Measurements from ENCODE around the gene UVRAG. TPM values are rescaled to one million over a fixed set of nuclear protein-coding genes. Genes with fewer than 3 reads are reported as not detected.
A peak's percentile ranks its signal among the peaks of the same experiment; 100 is the strongest.

The UVRAG gene
- total and polyA plus RNA-seq, 2 of the 4 experiments (the other 2 are of a cell fraction) = 5.6 to 10.9 TPM

GRCh38 chr11:76190376-76190775 is 375.4 kb downstream of the UVRAG start:
- Histone ChIP-seq H3K14ac (replicated peaks; ENCODE audit: low read depth, low read length) (peak overlapping the region; percentile 45; the same call in 1 of the 2 replicates), H4K5ac (ENCODE audit: low read depth, low read length) (no peak overlapping the region), H3K36me3 (ENCODE audit: control insufficient read depth, insufficient read depth, low read length) (no peaks in the 10 kb centered on the region), H3K23ac (ENCODE audit: low read depth, low read length) (no peak overlapping the region), H3K9me1 (ENCODE audit: insufficient read depth, low read length) (no peaks in the 10 kb centered on the region), H4K20me1 (ENCODE audit: insufficient read depth, low read length) (no peaks in the 10 kb centered on the region), H2BK5ac (ENCODE audit: low read depth, low read length, poor library complexity, severe bottlenecking) (no peak overlapping the region), H2BK15ac (ENCODE audit: low read depth, low read length) (no peak overlapping the region), H3K27ac (ENCODE audit: insufficient read depth, low read length) (no peak overlapping the region), H3K9me3 (ENCODE audit: control insufficient read depth, insufficient read depth, low read length) (no peaks in the 10 kb centered on the region), H3K4me3 (ENCODE audit: insufficient read depth, low read depth, low read length) (no peak overlapping the region), H3K4me1 (ENCODE audit: control insufficient read depth, insufficient read depth, low read length) (peaks cover 9% of the 10 kb centered on the region), H3K4me2 (ENCODE audit: low read depth, low read length) (peak overlapping the region; percentile 41; the same call in 1 of the 2 replicates), H2AK5ac (ENCODE audit: low read depth, low read length) (no peak overlapping the region), H3K56ac (ENCODE audit: extremely low read depth, insufficient read depth, low read length) (no peak overlapping the region), H4K91ac (ENCODE audit: insufficient read depth, low read depth, low read length) (no peak overlapping the region), H3K4ac (ENCODE audit: low read depth, low read length) (no peak overlapping the region; the same call in 1 of the 2 replicates), H3K79me1 (ENCODE audit: low read depth in 1 of 2, low read length in 2 of 2) (no peaks in the 10 kb centered on the region), H3K27me3 (ENCODE audit: control insufficient read depth, insufficient read depth, low read length) (peaks cover 36% of the 10 kb centered on the region), H4K8ac (ENCODE audit: low read depth in 2 of 2, low read length in 2 of 2) (no peak overlapping the region), H2AFZ (replicated peaks; ENCODE audit: low read length, poor library complexity) (peak overlapping the region; percentile 55), H3K9ac (ENCODE audit: low read depth, low read length) (no peak overlapping the region), H2BK20ac (ENCODE audit: low read depth, low read length) (no peak overlapping the region), H3K18ac (ENCODE audit: low read depth, low read length) (peak overlapping the region; percentile 13; the same call in 1 of the 2 replicates), H2BK120ac (ENCODE audit: low read depth, low read length) (no peak overlapping the region), H2AK9ac (replicated peaks; ENCODE audit: low read depth, low read length, poor library complexity) (no peak overlapping the region)
- ChIA-PET CTCF (interaction anchor here (0.6 kb wide), 1 partner anchor 17 kb away, joined by 3 read pairs; no protein-coding TSS in a partner anchor), POLR2A (ENCODE audit: unreplicated experiment) (no interaction called here)
- in situ Hi-C loops (cut with MboI; ENCODE audit: low sequenced_read_pairs) = no loop called here
- dilution Hi-C loops (cut with HindIII; ENCODE audit: low sequenced_read_pairs, unreplicated experiment) = no loop called here
- no TSS peak for BruUV-seq (replicated peaks)
- WGBS, 2 experiments (ENCODE audit: extremely low coverage in 2 of 2, insufficient read length in 1 of 2) = no CpG with 5 or more reads among the region's 7 CpGs
- TF ChIP-seq RAD21 (IDR thresholded peaks at IDR 0.05; ENCODE audit: low read length) (no peak), CHD1 (IDR thresholded peaks at IDR 0.05; ENCODE audit: low read depth, low read length) (no peak), CEBPB (IDR thresholded peaks at IDR 0.05; ENCODE audit: low read depth, low read length) (peak; percentile 47; the same call in 1 of the 2 replicates), BHLHE40 (IDR thresholded peaks at IDR 0.05; ENCODE audit: low read depth, low read length) (peak; percentile 32; the same call in 1 of the 2 replicates), MXI1 (IDR thresholded peaks at IDR 0.05; ENCODE audit: borderline replicate concordance, low read depth, low read length) (no peak), SMC3 (IDR thresholded peaks at IDR 0.05; ENCODE audit: low read depth, low read length) (no peak), RCOR1 (IDR thresholded peaks at IDR 0.05; ENCODE audit: insufficient replicate concordance, low read length) (no peak), MAZ (IDR thresholded peaks at IDR 0.05; ENCODE audit: borderline replicate concordance, low read depth, low read length) (no peak), ELK1 (IDR thresholded peaks at IDR 0.05; ENCODE audit: borderline replicate concordance, low read depth, low read length) (no peak)
- ATAC-seq (ENCODE audit: low read depth) (peak; percentile 48), DNase-seq (peak; percentile 28)
- intact Hi-C loops (cut with micrococcal nuclease) = no loop called here

Small RNAs within 50 kb of the gene (microRNA-seq; reads per million reads assigned to microRNA genes)
- gene RF00019 (ENCODE audit: insufficient read depth, insufficient read length) (not detected), gene RNA5SP344 (ENCODE audit: insufficient read depth, insufficient read length) (not detected)

Small RNAs within 50 kb of the gene (small RNA-seq; reads per million reads assigned to genes)
- gene RF00019 (0 reads per million in 5 experiments), gene RNA5SP344 (0 reads per million in 5 experiments)

Other genes with a start within 250 kb of the UVRAG start
- gene MAP6, start 146.2 kb upstream of the UVRAG start, total RNA-seq (2012; rRNA removed) = 2.5 and 3.0 TPM in 2 replicates
- gene MAP6, start 146.2 kb upstream of the UVRAG start, polyA plus RNA-seq (2012; rRNA removed) = 3.1 and 3.4 TPM in 2 replicates
- gene MOGAT2, start 97.4 kb upstream of the UVRAG start, total RNA-seq (2012; rRNA removed) = not detected in 2 replicates
- not detected in 2 replicates for gene MOGAT2, start 97.4 kb upstream of the UVRAG start, polyA plus RNA-seq (2012; rRNA removed)
- gene DGAT2, start 46.4 kb upstream of the UVRAG start, total RNA-seq (2012; rRNA removed) = 2.2 and 2.3 TPM in 2 replicates
- gene DGAT2, start 46.4 kb upstream of the UVRAG start, polyA plus RNA-seq (2012; rRNA removed) = 1.7 and 2.4 TPM in 2 replicates

All from IMR-90 (cell line).